GM12891 (cell line): ENCODE data around the gene DCAF10.

Experiments
- DNase-seq: peaks from one replicate; pipeline ENCODE4 v3.0.0; 2011; ENCODE audit warnings: low spot score; ENCODE audit not compliant: insufficient read length
- FAIRE-seq: peaks from 2 replicates; lab custom pipeline; 2011; peaks lifted over from hg19 to GRCh38; lab: Jason Lieb, UNC
- PAX5 ChIP-seq: IDR thresholded peaks from 2 replicates; pipeline ENCODE4 v1.6.1; 2011; ENCODE audit warnings: low read length, moderate library complexity, mild to moderate bottlenecking; ENCODE audit not compliant: insufficient read depth, severe bottlenecking
- POLR2A ChIP-seq: IDR thresholded peaks from 2 replicates; pipeline ENCODE4 v1.6.1; 2011; ENCODE audit warnings: low read depth, low read length, control low read depth
- POLR2AphosphoS5 ChIP-seq: IDR thresholded peaks from 2 replicates; pipeline ENCODE4 v1.6.1; 2011; ENCODE audit warnings: low read depth, low read length, control low read depth
- POU2F2 ChIP-seq: IDR thresholded peaks from 2 replicates; pipeline ENCODE4 v1.6.1; 2011; ENCODE audit warnings: low read depth, mild to moderate bottlenecking, control low read depth, low read length, moderate library complexity
- SPI1 ChIP-seq: IDR thresholded peaks from 2 replicates; pipeline ENCODE4 v1.6.1; 2011; ENCODE audit warnings: low read depth, low read length, control low read depth
- TAF1 ChIP-seq: IDR thresholded peaks from 2 replicates; pipeline ENCODE4 v1.6.1; 2011; ENCODE audit warnings: low read depth, low read length, control low read depth

DCAF10 gene

DNA sequence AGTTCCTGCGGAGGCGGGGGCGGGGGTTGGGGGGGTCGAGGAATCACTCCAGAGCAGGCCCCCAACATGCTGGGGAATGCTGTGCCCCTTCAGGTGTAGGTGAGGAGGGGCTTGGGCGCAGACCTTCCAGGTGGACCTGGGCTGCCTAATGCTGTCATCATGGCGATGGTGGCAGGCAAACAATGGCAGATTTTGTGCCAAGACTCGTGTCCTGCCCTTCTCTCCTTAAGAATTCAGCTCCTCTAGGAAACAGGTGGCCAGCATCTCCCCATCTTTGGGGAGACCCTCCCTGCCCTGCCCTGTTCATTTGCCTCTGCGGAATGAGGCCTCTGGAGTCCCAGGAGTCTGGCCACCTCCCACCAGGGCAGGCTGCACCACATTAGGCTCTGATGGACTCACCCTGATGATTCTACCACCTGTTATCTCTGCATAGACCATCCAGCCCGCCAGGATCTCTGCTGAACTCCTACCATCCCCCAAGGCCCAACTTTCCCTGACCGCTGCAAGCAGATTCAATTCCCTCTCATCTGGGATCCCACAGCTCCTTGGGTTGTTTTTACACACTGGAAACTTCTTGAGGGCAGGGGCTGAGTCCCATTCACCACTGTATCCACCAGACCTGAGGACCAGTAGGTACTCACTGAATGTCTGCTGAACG is 114.2 kb downstream of the DCAF10 start:
- no peak for FAIRE-seq
- DNase-seq = no peak
- TF ChIP-seq PAX5 = no peak
- no peak for TF ChIP-seq POLR2A
- TF ChIP-seq TAF1 = no peak

DNA sequence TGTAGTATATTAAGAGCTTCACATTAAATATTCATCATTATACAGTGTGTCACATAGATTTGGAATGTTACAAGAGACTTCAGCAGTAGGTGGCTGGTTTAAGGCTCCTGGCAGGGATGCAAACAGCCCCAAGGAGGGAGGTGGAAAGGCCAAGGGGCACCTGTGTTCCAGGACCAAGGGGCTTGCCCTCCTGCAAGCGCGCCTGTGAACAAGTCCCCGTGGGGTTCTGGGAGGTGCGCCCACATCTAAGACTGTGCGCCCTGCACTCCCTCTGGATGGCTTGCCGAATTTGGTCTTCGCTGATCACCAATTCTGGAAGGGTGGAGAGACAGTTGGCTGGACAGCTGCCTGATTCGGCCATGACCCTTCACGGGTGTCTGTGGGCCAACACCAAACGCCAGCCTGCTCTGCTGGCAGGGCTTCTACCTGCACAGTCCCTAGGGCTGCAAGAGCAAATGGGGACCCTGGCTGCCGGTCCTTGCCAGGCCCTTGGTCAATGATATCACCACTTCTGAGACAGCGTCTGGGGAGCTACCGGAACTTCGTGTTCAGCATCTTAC is 115.4 kb downstream of the DCAF10 start:
- TF ChIP-seq SPI1 (no peak), TAF1 (no peak), PAX5 (no peak), POU2F2 (no peak), POLR2A (no peak), POLR2AphosphoS5 (no peak)
- DNase-seq = no peak
- no peak for FAIRE-seq

DNA sequence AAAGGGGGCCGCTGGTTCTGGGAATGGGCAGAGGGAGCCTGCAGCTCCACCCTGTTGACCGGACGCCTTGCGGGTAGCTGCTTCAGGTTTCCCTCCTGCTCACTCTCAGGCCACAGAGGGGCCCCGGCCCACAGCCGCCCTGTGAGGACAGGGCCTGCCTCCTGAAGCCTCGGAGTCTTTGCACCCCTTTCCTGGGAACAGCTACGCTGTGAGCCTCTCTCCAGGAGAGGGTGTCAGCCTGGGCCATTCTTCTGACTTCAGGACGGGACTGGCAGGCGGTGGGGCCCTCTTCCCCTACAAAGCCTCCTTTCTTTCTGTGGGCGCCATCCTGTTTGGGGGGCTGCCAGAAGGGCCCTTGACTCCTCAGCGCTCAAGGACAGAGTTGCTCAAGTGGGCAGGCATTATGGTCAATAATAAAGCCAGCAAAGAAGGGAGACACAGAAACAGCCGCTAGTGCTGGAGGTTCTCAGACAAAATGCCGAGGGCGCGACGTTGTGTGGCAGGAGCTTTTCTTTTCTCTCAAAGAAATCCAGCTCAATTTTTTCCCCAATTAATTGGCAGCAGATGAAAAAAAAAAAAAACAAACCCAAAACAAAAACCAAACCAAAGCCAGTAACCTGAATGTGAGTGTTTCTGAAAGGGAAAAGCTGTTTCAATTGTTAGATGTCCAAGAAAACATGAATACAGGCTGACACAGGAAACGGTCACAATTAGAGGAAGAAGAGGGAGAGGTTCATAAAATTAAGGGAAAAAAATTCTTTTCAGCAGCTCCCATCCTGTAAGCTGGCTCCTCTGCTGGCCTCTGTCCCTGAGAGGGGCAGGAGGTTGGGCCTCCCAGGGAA is 116.1 kb downstream of the DCAF10 start:
- DNase-seq = no peak
- TF ChIP-seq POU2F2 (no peak), PAX5 (no peak), SPI1 (no peak), POLR2AphosphoS5 (no peak), TAF1 (no peak), POLR2A (no peak)
- no peak for FAIRE-seq
